Karpas-422 (cell line): ENCODE measurements around the gene RAB20. TPM values are rescaled to one million over a fixed set of nuclear protein-coding genes. Genes with fewer than 3 reads are reported as not detected.

Experiments
- DNase-seq: peaks from one replicate; pipeline ENCODE4 v3.0.0-alpha.2; 2015
- H2AFZ ChIP-seq: fragments of 200-600 bp; sonication (generic); 2 replicates; pipeline ENCODE4 v1.6.1; 2014; ENCODE audit warnings: antibody characterized with exemption, low read length, mixed read lengths
- H3K27ac ChIP-seq: fragments of 200-600 bp; sonication (generic); 2 replicates; pipeline ENCODE4 v1.5.1; 2014; ENCODE audit warnings: mild to moderate bottlenecking, low read length, moderate library complexity
- H3K27me3 ChIP-seq: fragments of 200-600 bp; sonication (generic); 2 replicates; pipeline ENCODE4 v1.6.1; 2014; ENCODE audit warnings: low read length, mixed read lengths
- H3K36me3 ChIP-seq: fragments of 200-600 bp; sonication (generic); 2 replicates; pipeline ENCODE4 v1.6.1; 2014; ENCODE audit warnings: low read length, mixed read lengths; ENCODE audit not compliant: insufficient read depth
- H3K4me1 ChIP-seq: fragments of 200-600 bp; sonication (generic); 2 replicates; pipeline ENCODE4 v1.6.1; 2014; ENCODE audit warnings: mild to moderate bottlenecking, low read length, mixed read lengths
- H3K4me2 ChIP-seq: fragments of 200-600 bp; sonication (generic); 2 replicates; pipeline ENCODE4 v1.6.1; 2014; ENCODE audit warnings: low read length, low read depth, mild to moderate bottlenecking; ENCODE audit not compliant: poor library complexity, severe bottlenecking
- H3K4me3 ChIP-seq: fragments of 200-600 bp; sonication (generic); 2 replicates; pipeline ENCODE4 v1.5.1; 2014; ENCODE audit warnings: mild to moderate bottlenecking, antibody characterized with exemption, low read length, mixed read lengths
- H3K79me2 ChIP-seq: fragments of 200-600 bp; sonication (generic); 2 replicates; pipeline ENCODE4 v1.6.1; 2014; ENCODE audit warnings: mild to moderate bottlenecking, low read length, mixed read lengths
- H3K9ac ChIP-seq: fragments of 200-600 bp; sonication (generic); 2 replicates; pipeline ENCODE4 v1.6.0; 2014; ENCODE audit warnings: low read length
- H3K9me2 ChIP-seq: fragments of 200-600 bp; sonication (generic), shearing (Covaris generic); replicated peaks from 2 replicates; pipeline ENCODE4 v1.6.0; 2014; ENCODE audit warnings: mild to moderate bottlenecking, low read length, moderate library complexity; ENCODE audit not compliant: insufficient read depth
- H3K9me3 ChIP-seq: fragments of 300-700, 200-600 bp; sonication (generic); 2 replicates; pipeline ENCODE4 v1.6.1; 2014; ENCODE audit warnings: low read length, mixed read lengths
- H4K20me1 ChIP-seq: fragments of 200-600 bp; sonication (generic); 2 replicates; pipeline ENCODE4 v1.6.1; 2014; ENCODE audit warnings: mild to moderate bottlenecking, antibody characterized with exemption, low read length, low read depth; ENCODE audit not compliant: insufficient read depth
- total RNA-seq: library from RNA; depleted of rRNA; stranded (reverse); fragments of >200 nt; shearing (Covaris generic); gene quantifications from 2 replicates; pipeline ENCODE4 v1.2.3, GENCODE V29; 2014; ENCODE audit warnings: low replicate concordance

Gene RAB20
- total RNA-seq, 1 experiment from 2014 or later: not detected

- Histone ChIP-seq H3K4me2 (no peak overlapping the region), H3K9me3 (no peaks in the 10 kb centered on the region), H3K79me2 (no peaks in the 10 kb centered on the region), H3K9ac (no peak overlapping the region), H3K27ac (no peak overlapping the region), H2AFZ (no peak overlapping the region), H3K4me1 (peaks cover 19% of the 10 kb centered on the region), H3K4me3 (no peak overlapping the region), H3K9me2 (no peaks in the 10 kb centered on the region), H3K27me3 (no peaks in the 10 kb centered on the region), H4K20me1 (peaks cover 5% of the 10 kb centered on the region), H3K36me3 (no peaks in the 10 kb centered on the region)
- no peak for DNase-seq
Measured at GRCh38 chr13:110562696-110563462, 1.4 kb upstream of the RAB20 start.

DNA sequence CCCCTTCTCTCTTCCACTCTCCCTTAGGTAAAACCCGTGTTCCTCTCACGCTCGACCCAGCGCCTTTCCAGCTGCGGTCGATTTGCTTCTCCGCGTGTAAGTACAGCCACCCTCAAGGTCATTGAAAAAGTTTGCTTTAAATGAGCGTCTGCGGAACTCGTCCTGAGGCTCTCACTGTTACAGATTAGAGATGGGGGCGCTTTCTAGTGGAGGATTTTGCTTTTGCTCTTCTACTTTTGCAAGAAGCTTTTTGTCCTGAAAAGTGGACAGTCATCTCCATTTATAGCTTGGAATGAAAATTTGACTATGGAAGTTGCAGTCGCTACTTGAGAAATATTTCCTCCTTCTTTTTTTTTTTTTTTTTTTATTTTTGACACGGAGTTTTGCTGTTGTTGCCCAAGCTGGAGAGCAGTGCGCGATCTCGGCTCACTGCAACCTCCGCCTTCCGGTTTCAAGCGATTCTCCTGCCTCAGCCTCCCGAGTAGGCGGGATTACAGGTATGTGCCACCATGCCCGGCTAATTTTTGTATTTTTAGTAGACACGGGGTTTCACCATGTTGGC lies 595 bp upstream of the RAB20 start:
- Histone ChIP-seq H3K36me3 (no peaks in the 10 kb centered on the region), H3K79me2 (no peaks in the 10 kb centered on the region), H3K4me1 (peaks cover 19% of the 10 kb centered on the region), H4K20me1 (peaks cover 5% of the 10 kb centered on the region), H2AFZ (peak overlapping the region; percentile 87), H3K27me3 (no peaks in the 10 kb centered on the region), H3K4me3 (peak overlapping the region; percentile 71), H3K27ac (no peak overlapping the region), H3K9me2 (no peaks in the 10 kb centered on the region), H3K9me3 (no peaks in the 10 kb centered on the region), H3K4me2 (peak overlapping the region; percentile 89), H3K9ac (peak overlapping the region; percentile 65)
- DNase-seq: no peak

GRCh38 chr13:110560601-110561343 lies 750 bp downstream of the RAB20 start:
- Histone ChIP-seq H3K4me2 (peak overlapping the region; percentile 29), H3K9me2 (no peaks in the 10 kb centered on the region), H3K27me3 (no peaks in the 10 kb centered on the region), H3K27ac (no peak overlapping the region), H4K20me1 (peaks cover 5% of the 10 kb centered on the region), H3K36me3 (no peaks in the 10 kb centered on the region), H2AFZ (no peak overlapping the region), H3K9me3 (no peaks in the 10 kb centered on the region), H3K4me3 (peak overlapping the region; percentile 40; the same call in 1 of the 2 replicates), H3K4me1 (peaks cover 22% of the 10 kb centered on the region), H3K9ac (no peak overlapping the region), H3K79me2 (no peaks in the 10 kb centered on the region)
- no peak for DNase-seq

- H3K4me2 ChIP-seq: no peak overlapping the region
- H2AFZ ChIP-seq: no peak overlapping the region
- H3K4me3 ChIP-seq: no peak overlapping the region
- no peaks in the 10 kb centered on the region for H3K79me2 ChIP-seq
- no peaks in the 10 kb centered on the region for H3K27me3 ChIP-seq
- no peaks in the 10 kb centered on the region for H3K36me3 ChIP-seq
- H3K9me2 ChIP-seq: no peaks in the 10 kb centered on the region
- peaks cover 20% of the 10 kb centered on the region for H3K4me1 ChIP-seq
- H3K27ac ChIP-seq: no peak overlapping the region
- H3K9ac ChIP-seq: no peak overlapping the region
- no peaks in the 10 kb centered on the region for H3K9me3 ChIP-seq
- DNase-seq: no peak
- peaks cover 4% of the 10 kb centered on the region for H4K20me1 ChIP-seq
Measured at GRCh38 chr13:110559986-110560385, 1.5 kb downstream of the RAB20 start.

- Histone ChIP-seq H3K9me2 (no peaks in the 10 kb centered on the region), H3K79me2 (no peaks in the 10 kb centered on the region), H3K9ac (no peak overlapping the region), H3K4me3 (no peak overlapping the region), H2AFZ (no peak overlapping the region), H4K20me1 (no peaks in the 10 kb centered on the region), H3K27ac (no peak overlapping the region), H3K27me3 (no peaks in the 10 kb centered on the region), H3K9me3 (no peaks in the 10 kb centered on the region), H3K4me1 (peaks cover 16% of the 10 kb centered on the region), H3K4me2 (no peak overlapping the region), H3K36me3 (no peaks in the 10 kb centered on the region)
- no peak for DNase-seq
Measured at GRCh38 chr13:110559429-110559943, 2.0 kb downstream of the RAB20 start.

DNA sequence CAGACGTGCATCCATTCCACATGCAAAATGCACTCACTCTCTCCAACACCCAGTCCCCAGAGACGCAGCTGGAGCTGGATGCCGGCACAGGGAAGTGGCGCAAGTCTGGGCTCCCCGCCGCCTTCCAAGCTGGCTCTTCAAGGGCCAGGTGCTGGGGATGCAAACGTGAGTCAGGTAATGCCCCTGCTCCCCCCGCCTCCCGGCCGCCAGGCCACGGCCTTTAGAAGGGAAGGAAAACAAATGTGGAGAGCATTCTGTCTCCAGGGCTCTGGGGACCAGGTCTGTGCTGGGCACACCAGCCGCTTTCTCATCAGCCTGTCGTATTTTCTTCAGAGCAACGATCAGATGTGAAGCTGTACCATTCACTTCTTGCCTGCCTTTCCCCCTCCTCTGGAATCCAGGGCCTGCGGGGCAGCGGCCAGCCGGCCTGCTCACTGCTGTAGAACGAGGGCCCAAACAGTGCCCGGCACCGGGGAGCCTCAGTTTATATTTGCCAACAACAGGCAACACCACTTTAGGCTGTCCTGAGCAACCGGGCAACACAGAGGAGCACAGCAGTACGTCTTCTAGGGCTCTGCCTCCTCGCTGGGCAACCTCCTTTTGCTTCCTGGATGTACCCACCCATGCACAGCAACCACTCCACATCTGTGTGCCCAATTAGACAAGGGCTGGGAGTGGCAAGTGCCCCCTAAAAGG lies 3.8 kb downstream of the RAB20 start:
- H3K9me2 ChIP-seq: no peaks in the 10 kb centered on the region
- H2AFZ ChIP-seq: no peak overlapping the region
- no peaks in the 10 kb centered on the region for H3K9me3 ChIP-seq
- no peak overlapping the region for H3K4me3 ChIP-seq
- H3K79me2 ChIP-seq: no peaks in the 10 kb centered on the region
- no peaks in the 10 kb centered on the region for H3K36me3 ChIP-seq
- no peak overlapping the region for H3K27ac ChIP-seq
- no peaks in the 10 kb centered on the region for H3K27me3 ChIP-seq
- no peak overlapping the region for H3K9ac ChIP-seq
- H3K4me1 ChIP-seq: peaks cover 16% of the 10 kb centered on the region
- H3K4me2 ChIP-seq: no peak overlapping the region
- no peaks in the 10 kb centered on the region for H4K20me1 ChIP-seq
- no peak for DNase-seq

DNA sequence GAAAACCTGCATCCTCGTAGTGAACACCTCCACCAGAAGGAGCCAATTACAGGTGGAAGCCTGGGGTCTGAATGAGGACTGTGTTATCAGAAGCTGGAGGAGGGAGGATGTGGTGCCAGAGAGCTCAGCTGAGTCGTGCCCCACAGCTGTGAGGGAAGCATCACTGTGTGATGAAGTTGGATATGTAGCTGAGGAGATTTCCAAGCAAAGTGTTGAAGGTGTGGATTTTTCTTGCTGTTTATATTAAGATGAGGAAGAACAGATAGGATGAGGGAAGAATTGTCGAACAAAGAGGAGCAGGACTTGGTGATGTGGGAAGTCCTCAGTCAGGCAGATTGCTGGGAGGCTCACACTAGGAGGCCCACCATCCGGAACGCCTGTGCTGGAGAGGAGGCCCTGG lies 4.4 kb downstream of the RAB20 start:
- Histone ChIP-seq H3K79me2 (no peaks in the 10 kb centered on the region), H3K27ac (no peak overlapping the region), H3K4me1 (peaks cover 12% of the 10 kb centered on the region), H3K27me3 (no peaks in the 10 kb centered on the region), H3K9me3 (no peaks in the 10 kb centered on the region), H3K36me3 (no peaks in the 10 kb centered on the region), H2AFZ (no peak overlapping the region), H3K4me3 (no peak overlapping the region), H3K9ac (no peak overlapping the region), H4K20me1 (no peaks in the 10 kb centered on the region), H3K9me2 (no peaks in the 10 kb centered on the region), H3K4me2 (no peak overlapping the region)
- DNase-seq: no peak

GRCh38 chr13:110556224-110556606 lies 5.3 kb downstream of the RAB20 start:
- H3K4me2 ChIP-seq: no peak overlapping the region
- no peaks in the 10 kb centered on the region for H3K36me3 ChIP-seq
- H3K27me3 ChIP-seq: no peaks in the 10 kb centered on the region
- no peaks in the 10 kb centered on the region for H3K9me2 ChIP-seq
- H3K9ac ChIP-seq: no peak overlapping the region
- no peaks in the 10 kb centered on the region for H3K9me3 ChIP-seq
- H3K4me3 ChIP-seq: no peak overlapping the region
- no peak overlapping the region for H3K27ac ChIP-seq
- H2AFZ ChIP-seq: no peak overlapping the region
- no peak for DNase-seq
- H3K79me2 ChIP-seq: no peaks in the 10 kb centered on the region
- peaks cover 6% of the 10 kb centered on the region for H3K4me1 ChIP-seq
- H4K20me1 ChIP-seq: no peaks in the 10 kb centered on the region
